NCI-H128 (cell line): Measurements from ENCODE around the gene PSMD11.

Experiments
- DNase-seq: peaks from one replicate; lab custom pipeline; 2025; ENCODE audit not compliant: unreplicated experiment; lab: John Stamatoyannopoulos, UW

The PSMD11 gene

GRCh38 chr17:32464374-32464773 is 20.1 kb downstream of the PSMD11 start:
- no peak for DNase-seq

DNA sequence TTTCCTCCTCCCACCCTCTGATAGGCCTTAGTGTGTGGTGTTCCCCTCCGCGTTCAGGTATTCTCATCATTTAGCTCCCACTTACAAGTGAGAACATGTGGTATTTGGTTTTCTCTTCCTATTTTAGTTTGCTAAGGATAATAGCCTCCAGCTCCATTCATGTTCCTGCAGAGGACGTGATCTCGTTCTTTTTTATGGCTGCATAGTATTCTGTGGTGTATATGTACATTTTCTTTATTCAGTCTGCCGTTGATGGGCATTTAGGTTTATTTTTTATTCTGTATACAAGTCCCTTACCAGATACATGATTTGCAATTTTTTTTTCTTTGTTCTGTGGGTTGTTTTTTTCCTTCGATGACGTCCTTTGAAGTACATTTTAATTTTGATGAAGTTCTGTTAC is 23.6 kb downstream of the PSMD11 start:
- no peak for DNase-seq

DNA sequence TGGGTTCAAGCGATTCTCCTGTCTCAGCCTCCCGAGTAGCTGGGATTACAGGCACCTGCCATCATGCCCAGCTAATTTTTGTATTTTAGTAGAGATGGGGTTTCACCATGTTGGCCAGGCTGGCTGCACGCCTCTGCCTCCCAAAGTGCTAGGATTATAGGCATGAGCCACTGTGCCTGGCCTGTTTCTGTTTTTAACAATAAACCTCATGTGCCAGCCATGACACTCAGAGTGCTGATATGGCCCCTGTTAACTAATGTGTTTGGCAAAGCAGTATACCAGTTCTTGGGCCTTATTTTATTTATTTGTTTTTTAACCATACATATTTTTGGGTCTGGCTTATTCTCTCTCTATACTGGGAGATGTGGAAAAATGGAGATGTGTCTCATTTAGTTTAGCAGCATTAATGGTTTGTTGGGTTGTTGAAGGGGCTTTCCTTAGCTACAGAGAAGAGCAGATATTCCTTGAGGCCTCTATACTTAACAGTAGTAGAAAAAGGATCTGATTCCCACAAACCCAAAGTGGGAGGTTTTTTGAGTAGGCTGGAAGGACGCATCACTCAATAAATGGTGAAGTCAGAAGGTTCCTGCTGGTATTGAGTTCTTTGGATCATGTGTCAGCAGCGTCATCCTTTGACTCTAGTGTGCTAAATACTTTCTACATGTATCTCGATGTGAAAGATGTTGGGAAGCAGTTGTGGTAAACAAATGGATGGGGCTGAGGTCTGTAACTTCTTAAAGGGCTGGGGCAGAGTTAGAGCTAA is 26.3 kb downstream of the PSMD11 start:
- DNase-seq, result no peak

DNA sequence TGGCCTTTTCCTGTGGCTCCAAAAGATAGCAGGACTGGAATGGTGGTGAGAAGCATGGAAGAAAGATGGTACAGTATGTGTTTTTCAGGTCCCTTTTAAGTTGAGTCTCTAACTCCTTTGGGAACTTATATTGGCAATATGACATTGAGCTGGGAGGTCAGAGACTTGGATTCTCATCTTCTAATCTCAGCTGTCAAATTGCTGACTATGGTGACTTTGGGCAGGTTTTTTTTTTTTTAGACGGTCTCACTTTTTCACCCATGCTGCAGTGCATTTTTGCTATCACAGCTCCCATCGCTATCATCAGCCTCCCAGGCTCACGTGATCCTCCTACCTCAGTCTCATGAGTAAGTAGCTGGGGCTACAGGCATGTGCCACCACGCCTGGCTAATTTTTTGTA is 27.3 kb downstream of the PSMD11 start:
- no peak for DNase-seq

GRCh38 chr17:32475258-32475657 is 30.9 kb downstream of the PSMD11 start:
- no peak for DNase-seq

GRCh38 chr17:32477220-32477619 is 32.9 kb downstream of the PSMD11 start:
- DNase-seq, result no peak

- no peak for DNase-seq
Observed at GRCh38 chr17:32479074-32479617, 34.8 kb downstream of the PSMD11 start.

DNA sequence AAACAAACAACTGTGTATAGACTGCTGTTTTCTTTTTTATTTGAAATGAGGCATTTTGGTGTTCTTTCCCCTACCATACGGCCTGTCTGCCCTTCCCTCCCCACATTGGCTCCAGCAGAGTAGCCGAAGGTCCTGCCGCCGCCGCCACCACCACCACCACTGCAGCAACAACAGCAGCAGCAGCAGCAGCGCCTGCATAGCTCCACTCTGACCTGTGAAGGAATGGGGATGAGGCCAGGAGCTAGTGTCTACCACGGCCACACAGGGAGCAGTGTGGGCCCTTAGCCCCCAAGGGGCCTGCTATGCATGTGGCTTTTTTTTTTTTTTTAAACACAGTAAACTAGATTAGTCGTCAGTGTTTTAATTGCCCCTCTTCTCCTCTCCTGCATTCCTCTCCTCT is 36.9 kb downstream of the PSMD11 start:
- no peak for DNase-seq

DNA sequence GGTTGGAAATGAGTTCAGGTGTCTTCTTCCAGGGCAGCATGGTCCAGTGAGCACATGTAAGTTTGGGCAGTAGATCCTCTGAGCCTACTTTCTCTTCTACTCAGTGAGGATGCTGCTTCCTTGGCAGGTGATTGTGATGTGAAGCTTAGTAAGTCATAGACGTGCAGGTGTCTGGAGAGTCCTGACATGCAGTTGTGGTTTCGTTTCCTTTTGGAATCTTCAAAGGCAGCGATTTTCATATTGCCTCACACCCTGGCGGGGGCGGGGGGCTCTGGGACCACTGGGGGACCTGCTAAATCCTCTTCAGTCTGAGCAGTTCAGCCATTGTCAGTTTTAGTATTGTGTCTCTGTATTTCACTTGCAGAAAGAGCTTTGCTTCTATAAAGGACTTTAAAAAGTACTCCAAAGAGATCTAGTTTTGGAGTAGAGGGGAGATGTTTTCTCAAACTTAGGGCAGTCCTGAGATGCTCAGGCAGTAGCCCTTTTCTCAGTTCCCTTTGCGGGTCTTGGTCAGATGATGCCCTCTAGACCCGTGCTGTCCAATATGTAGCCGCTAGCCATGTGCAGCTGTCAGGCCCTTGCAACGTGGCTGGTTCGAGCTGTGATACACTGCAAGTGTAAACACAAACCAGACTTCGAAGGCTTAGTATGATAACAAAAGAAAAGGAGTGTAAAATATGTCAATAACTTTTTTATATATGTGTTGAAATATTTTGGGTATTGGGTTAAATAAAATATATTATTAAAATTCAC is 38.4 kb downstream of the PSMD11 start:
- DNase-seq, result no peak

- no peak for DNase-seq
Observed at GRCh38 chr17:32483451-32484019, 39.2 kb downstream of the PSMD11 start.

GRCh38 chr17:32484041-32484461 is 39.7 kb downstream of the PSMD11 start:
- DNase-seq, result no peak

GRCh38 chr17:32484628-32485027 is 40.3 kb downstream of the PSMD11 start:
- DNase-seq, result no peak

DNA sequence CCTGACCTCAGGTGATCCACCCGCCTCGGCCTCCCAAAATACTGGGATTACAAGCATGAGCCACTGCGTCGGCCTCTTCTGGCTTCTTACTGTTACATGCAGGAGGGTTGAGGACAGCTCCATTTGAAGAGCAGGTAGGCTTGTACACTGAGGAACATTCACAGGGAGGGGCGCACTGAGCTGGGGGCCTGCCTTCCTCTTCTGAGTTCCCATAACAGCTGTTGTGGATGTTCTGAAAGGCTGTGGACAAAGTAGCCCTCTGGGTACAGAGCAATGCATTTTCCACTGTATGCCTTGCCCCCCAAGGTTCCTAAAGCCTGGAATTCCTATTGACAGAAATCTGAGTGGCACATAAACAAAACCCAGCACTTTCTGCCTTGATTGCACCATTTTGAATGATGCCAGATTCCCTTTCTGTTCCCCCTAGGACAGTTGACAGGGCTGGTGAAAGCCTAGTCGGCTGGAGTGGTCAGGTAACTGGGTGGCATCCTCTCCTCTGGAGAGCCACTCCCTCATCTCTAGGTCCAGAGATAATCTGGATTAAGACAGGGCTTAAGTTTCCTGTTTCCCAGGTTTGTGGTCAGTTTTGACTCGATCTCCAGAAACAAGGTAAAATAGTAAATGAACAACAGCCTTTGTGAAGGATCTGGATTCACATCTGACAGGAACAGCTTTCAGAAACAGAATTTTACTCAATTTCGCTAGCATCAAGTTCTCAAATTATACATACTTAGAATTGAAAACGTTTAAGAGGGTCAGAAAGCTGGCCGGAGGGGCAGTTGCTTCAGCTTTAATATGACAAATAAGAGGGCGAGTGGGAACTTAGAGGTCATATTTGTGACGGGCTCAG is 41.2 kb downstream of the PSMD11 start:
- DNase-seq, result no peak

DNA sequence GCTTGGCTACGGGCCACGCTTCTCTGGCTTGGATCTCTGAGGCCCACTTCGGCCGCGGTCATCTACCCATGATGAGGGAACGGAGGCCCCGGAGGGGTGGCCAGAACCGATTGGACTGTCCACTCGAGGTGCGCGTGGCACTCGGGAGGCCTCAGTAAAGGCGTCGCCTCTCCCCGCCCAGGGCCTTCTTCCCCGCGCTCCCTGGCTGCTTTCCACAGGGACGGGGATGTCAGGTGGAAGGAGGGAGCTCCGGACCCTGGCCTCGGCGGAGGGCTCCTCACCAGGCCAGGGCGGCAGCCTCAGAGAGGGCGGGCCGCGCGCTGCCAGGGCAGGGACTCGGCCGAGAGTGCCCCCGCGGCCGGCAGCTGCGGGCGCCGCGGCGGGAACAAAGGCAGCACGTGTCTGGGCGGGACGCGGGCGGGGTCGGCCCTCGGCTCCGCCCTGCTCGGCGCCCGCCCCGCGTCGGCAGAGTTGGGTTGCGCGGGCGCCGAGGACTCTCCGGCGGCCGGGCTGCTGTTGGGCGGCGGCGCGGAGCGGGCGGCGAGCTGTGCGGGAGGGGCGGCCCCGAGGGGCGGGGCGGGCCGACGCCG is 41.9 kb downstream of the PSMD11 start:
- DNase-seq, result peak; percentile 52

GRCh38 chr17:32486701-32487472 is 42.6 kb downstream of the PSMD11 start, which contains the start of gene CDK5R1:
TSS of gene CDK5R1 (plus strand) at chr17:32486993. CDS start at chr17:32487621, 628 bp downstream.
- no peak for DNase-seq

- DNase-seq, result no peak
Observed at GRCh38 chr17:32487473-32488176, 43.3 kb downstream of the PSMD11 start.

GRCh38 chr17:32488177-32488542 is 43.9 kb downstream of the PSMD11 start:
- no peak for DNase-seq

GRCh38 chr17:32488604-32489180 is 44.4 kb downstream of the PSMD11 start:
- no peak for DNase-seq
